ENCODE results near the gene RCSD1.
A peak's percentile ranks its signal among the peaks of the same experiment; 100 is the strongest.

Gene RCSD1

DNA sequence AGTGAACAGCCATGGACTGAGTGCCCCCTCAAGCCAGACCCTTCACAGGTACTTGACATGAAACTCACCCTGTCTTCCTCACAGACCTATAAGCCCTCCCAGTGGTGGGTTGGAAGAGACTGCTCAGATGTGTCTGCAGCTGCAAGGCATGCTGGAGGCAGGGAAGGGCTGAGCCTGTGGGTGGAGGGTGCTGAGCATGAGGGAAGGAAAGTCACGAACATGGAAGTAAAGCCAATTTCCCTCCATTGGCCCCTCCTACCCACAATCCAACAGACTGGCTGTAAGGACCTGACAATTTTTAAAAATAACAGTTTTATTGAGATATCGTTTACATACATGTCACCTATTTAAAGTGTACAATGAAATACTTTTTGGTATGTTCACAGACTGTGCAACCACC lies 44.1 kb downstream of the RCSD1 start:
- H4K91ac ChIP-seq (ENCODE audit: low read depth, low read length): no peak overlapping the region
- H3K4ac ChIP-seq (ENCODE audit: low read depth, low read length): no peak overlapping the region
- no peak overlapping the region for H2BK5ac ChIP-seq (ENCODE audit: low read depth, low read length, poor library complexity)
- no peak overlapping the region for H3K18ac ChIP-seq (ENCODE audit: low read length)
- no peak overlapping the region for H3K27ac ChIP-seq (ENCODE audit: low read depth, low read length)
- H3K79me1 ChIP-seq (ENCODE audit: low read length): peaks cover 12% of the 10 kb centered on the region
- H3K14ac ChIP-seq (ENCODE audit: low read length): no peak overlapping the region
- no peak overlapping the region for H2AK5ac ChIP-seq (ENCODE audit: low read length)
- H4K12ac ChIP-seq (ENCODE audit: low read depth, low read length): no peak overlapping the region
- peaks cover 17 to 26% of the 10 kb centered on the region in 2 experiments for H3K4me1 ChIP-seq (ENCODE audit: control insufficient read depth in 1 of 2, insufficient read depth in 2 of 2, low read length in 2 of 2)
- no peak overlapping the region for H3K9ac ChIP-seq (ENCODE audit: low read length)
- H3K4me2 ChIP-seq (ENCODE audit: low read length): no peak overlapping the region
- no peak overlapping the region for H2BK12ac ChIP-seq (ENCODE audit: low read length)
- no peak for DNase-seq
- no peak overlapping the region for H2BK120ac ChIP-seq (ENCODE audit: insufficient read depth, low read length, poor library complexity)
- H3K79me2 ChIP-seq (ENCODE audit: control insufficient read depth, insufficient read depth, low read length, poor library complexity): no peaks in the 10 kb centered on the region
- H2AFZ ChIP-seq (ENCODE audit: insufficient read depth, low read length, poor library complexity): no peak overlapping the region
- no peaks in the 10 kb centered on the region for H3K27me3 ChIP-seq (ENCODE audit: insufficient read depth, low read length)
- no CpG with 5 or more reads among the region's 2 CpGs for WGBS (ENCODE audit: extremely low coverage, insufficient coverage, insufficient read length)
- no peaks in the 10 kb centered on the region for H3K9me3 ChIP-seq (ENCODE audit: insufficient read depth, low read depth, low read length)
- no peak overlapping the region for H3K4me3 ChIP-seq (ENCODE audit: low read depth, low read length)
- H3K23ac ChIP-seq (ENCODE audit: low read length): no peak overlapping the region
- no peaks in the 10 kb centered on the region for H3K36me3 ChIP-seq (ENCODE audit: control insufficient read depth in 1 of 2, insufficient read depth in 2 of 2, low read length in 2 of 2)
- H4K8ac ChIP-seq (ENCODE audit: low read depth, low read length): no peak overlapping the region

DNA sequence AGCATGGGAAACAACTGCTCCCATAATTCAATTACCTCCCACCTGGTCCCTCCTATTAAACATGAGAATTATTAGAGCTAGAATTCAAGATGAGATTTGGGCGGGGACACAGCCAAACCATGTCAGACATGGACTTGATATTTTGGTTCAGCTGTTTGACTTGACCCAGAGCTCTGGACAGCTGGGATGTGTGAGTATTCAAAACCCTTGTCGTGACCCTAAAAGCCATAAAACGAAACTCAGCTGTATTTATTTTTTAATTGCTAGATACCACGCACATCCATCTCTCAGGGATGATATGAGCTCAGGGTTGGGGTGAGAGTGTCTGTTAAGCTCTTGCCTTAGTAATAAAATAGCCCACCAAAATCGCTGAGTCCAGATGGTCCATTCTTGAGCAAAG lies 45.4 kb downstream of the RCSD1 start:
- no CpG with 5 or more reads among the region's 5 CpGs for WGBS (ENCODE audit: extremely low coverage, insufficient coverage, insufficient read length)
- Histone ChIP-seq H2AK5ac (ENCODE audit: low read length) (no peak overlapping the region), H3K9me3 (ENCODE audit: insufficient read depth, low read depth, low read length) (no peaks in the 10 kb centered on the region), H2BK5ac (ENCODE audit: low read depth, low read length, poor library complexity) (no peak overlapping the region), H3K27me3 (ENCODE audit: insufficient read depth, low read length) (no peaks in the 10 kb centered on the region), H2BK120ac (ENCODE audit: insufficient read depth, low read length, poor library complexity) (no peak overlapping the region), H3K79me1 (ENCODE audit: low read length) (peaks cover 14% of the 10 kb centered on the region), H3K14ac (ENCODE audit: low read length) (no peak overlapping the region), H4K12ac (ENCODE audit: low read depth, low read length) (no peak overlapping the region), H3K23ac (ENCODE audit: low read length) (no peak overlapping the region), H3K9ac (ENCODE audit: low read length) (no peak overlapping the region), H3K4ac (ENCODE audit: low read depth, low read length) (no peak overlapping the region), H3K18ac (ENCODE audit: low read length) (no peak overlapping the region), H3K4me3 (ENCODE audit: low read depth, low read length) (no peak overlapping the region), H3K27ac (ENCODE audit: low read depth, low read length) (no peak overlapping the region), H3K36me3 (ENCODE audit: control insufficient read depth in 1 of 2, insufficient read depth in 2 of 2, low read length in 2 of 2) (no peaks in the 10 kb centered on the region), H3K79me2 (ENCODE audit: control insufficient read depth, insufficient read depth, low read length, poor library complexity) (no peaks in the 10 kb centered on the region), H2BK12ac (ENCODE audit: low read length) (no peak overlapping the region), H2AFZ (ENCODE audit: insufficient read depth, low read length, poor library complexity) (no peak overlapping the region), H4K8ac (ENCODE audit: low read depth, low read length) (no peak overlapping the region), H3K4me2 (ENCODE audit: low read length) (no peak overlapping the region), H3K4me1 (ENCODE audit: control insufficient read depth in 1 of 2, insufficient read depth in 2 of 2, low read length in 2 of 2) (peaks cover 17 to 25% of the 10 kb centered on the region in 2 experiments), H4K91ac (ENCODE audit: low read depth, low read length) (no peak overlapping the region)
- no peak for DNase-seq

DNA sequence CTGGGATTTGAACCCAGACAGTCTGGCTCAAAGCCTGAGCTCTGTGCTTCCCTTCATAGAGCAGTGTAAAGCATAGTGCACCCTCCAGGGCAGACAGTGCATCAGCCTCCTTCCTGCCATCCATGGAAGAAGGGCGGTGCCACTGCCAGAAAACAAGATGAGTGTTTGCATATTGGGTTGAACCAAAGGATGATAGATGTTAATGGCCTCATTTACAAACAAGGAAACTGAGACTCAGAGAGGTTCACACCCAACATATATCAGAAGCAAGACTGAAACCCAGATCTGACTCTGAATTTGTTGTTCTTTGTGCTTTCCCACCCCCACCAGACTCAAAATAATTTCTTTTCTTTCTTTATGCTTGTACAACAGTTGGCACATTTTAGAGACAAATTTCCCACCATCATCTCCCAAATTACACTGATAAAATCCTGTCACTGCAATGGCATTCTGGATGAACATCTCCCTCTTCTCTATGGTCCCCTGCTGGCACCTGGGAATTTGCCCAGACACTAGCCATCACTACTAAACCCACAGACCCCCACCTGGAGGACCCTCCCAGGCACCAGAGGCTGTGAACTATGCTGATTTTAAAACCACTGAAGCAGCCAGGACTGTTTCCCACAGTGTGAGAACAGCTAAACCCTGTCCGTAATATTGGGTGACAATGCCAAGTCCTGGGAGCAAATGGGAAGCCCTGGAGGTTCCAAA lies 46.3 kb downstream of the RCSD1 start:
- H3K4me2 ChIP-seq (ENCODE audit: low read length): no peak overlapping the region
- peaks cover 19% of the 10 kb centered on the region for H3K79me1 ChIP-seq (ENCODE audit: low read length)
- H3K79me2 ChIP-seq (ENCODE audit: control insufficient read depth, insufficient read depth, low read length, poor library complexity): no peaks in the 10 kb centered on the region
- no peaks in the 10 kb centered on the region for H3K27me3 ChIP-seq (ENCODE audit: insufficient read depth, low read length)
- no peak overlapping the region for H4K12ac ChIP-seq (ENCODE audit: low read depth, low read length)
- WGBS (ENCODE audit: extremely low coverage, insufficient coverage, insufficient read length): no CpG with 5 or more reads among the region's 2 CpGs
- DNase-seq: no peak
- H3K4ac ChIP-seq (ENCODE audit: low read depth, low read length): no peak overlapping the region
- peak overlapping the region; percentile 53 for H2BK12ac ChIP-seq (ENCODE audit: low read length)
- peak overlapping the region; percentile 30 for H2BK120ac ChIP-seq (ENCODE audit: insufficient read depth, low read length, poor library complexity)
- no peak overlapping the region for H3K14ac ChIP-seq (ENCODE audit: low read length)
- H2AK5ac ChIP-seq (ENCODE audit: low read length): no peak overlapping the region
- no peak overlapping the region for H2AFZ ChIP-seq (ENCODE audit: insufficient read depth, low read length, poor library complexity)
- no peaks in the 10 kb centered on the region for H3K36me3 ChIP-seq (ENCODE audit: control insufficient read depth in 1 of 2, insufficient read depth in 2 of 2, low read length in 2 of 2)
- H4K91ac ChIP-seq (ENCODE audit: low read depth, low read length): peak overlapping the region; percentile 52
- no peak overlapping the region for H3K9ac ChIP-seq (ENCODE audit: low read length)
- H3K9me3 ChIP-seq (ENCODE audit: insufficient read depth, low read depth, low read length): no peaks in the 10 kb centered on the region
- H3K4me1 ChIP-seq (ENCODE audit: control insufficient read depth in 1 of 2, insufficient read depth in 2 of 2, low read length in 2 of 2): peaks cover 20 to 25% of the 10 kb centered on the region in 2 experiments
- no peak overlapping the region for H2BK5ac ChIP-seq (ENCODE audit: low read depth, low read length, poor library complexity)
- H3K18ac ChIP-seq (ENCODE audit: low read length): no peak overlapping the region
- no peak overlapping the region for H3K23ac ChIP-seq (ENCODE audit: low read length)
- H3K4me3 ChIP-seq (ENCODE audit: low read depth, low read length): no peak overlapping the region
- no peak overlapping the region for H4K8ac ChIP-seq (ENCODE audit: low read depth, low read length)
- H3K27ac ChIP-seq (ENCODE audit: low read depth, low read length): no peak overlapping the region

DNA sequence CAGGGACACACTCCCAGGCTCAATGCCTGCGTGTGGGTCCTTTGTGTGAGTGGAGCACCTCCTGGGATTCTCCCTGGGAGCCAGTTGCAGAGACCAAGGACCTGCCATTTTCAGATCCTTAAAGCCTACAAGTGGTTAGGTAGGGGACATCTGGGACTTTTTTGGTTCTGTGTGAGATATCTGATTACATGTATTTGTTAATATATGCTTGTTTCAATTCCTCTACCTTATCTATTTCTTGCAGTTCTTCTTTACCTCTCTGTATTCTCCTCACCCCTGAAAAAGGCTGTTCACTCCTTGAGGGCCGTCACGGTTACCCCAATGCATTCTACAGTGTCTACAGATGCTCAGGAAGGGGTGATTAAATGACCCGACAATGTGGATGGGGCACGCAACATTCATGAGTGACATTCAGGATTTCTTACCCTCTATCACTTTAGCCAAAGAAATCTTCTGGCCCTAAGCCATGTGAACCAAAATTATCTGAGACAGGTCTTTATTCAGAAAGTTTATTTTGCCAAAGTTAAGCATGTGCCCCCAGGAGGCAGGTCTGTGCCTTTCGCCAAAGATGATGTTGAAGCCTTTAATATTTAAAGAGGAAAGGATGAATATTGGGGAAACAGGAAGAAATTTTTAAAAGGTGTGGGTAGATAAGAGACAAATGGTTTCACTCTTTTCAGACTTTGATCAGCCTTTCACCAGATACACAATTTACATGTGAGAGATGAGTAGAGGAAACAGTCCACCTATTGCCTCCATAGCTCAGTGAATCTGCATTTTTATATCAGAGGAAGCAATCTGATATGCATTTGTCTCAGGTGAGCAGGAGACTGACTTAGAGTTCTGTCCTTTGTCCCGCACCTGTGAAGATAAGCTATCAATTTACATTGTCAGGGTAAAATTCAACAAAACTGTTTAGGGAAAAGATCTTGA lies 47.1 kb downstream of the RCSD1 start:
- Histone ChIP-seq H4K8ac (ENCODE audit: low read depth, low read length) (no peak overlapping the region), H3K27me3 (ENCODE audit: insufficient read depth, low read length) (no peaks in the 10 kb centered on the region)

More for the DNA sequence above, 47.1 kb downstream of the RCSD1 start:
- Histone ChIP-seq H2AFZ (ENCODE audit: insufficient read depth, low read length, poor library complexity) (no peak overlapping the region), H3K79me1 (ENCODE audit: low read length) (peaks cover 26% of the 10 kb centered on the region), H4K91ac (ENCODE audit: low read depth, low read length) (peak overlapping the region; percentile 52), H3K4me3 (ENCODE audit: low read depth, low read length) (no peak overlapping the region), H4K12ac (ENCODE audit: low read depth, low read length) (no peak overlapping the region), H3K4ac (ENCODE audit: low read depth, low read length) (no peak overlapping the region), H3K14ac (ENCODE audit: low read length) (no peak overlapping the region), H3K18ac (ENCODE audit: low read length) (no peak overlapping the region), H2BK120ac (ENCODE audit: insufficient read depth, low read length, poor library complexity) (peak overlapping the region; percentile 30), H2BK12ac (ENCODE audit: low read length) (peak overlapping the region; percentile 53), H2BK5ac (ENCODE audit: low read depth, low read length, poor library complexity) (no peak overlapping the region), H3K79me2 (ENCODE audit: control insufficient read depth, insufficient read depth, low read length, poor library complexity) (no peaks in the 10 kb centered on the region), H3K23ac (ENCODE audit: low read length) (no peak overlapping the region), H3K27ac (ENCODE audit: low read depth, low read length) (no peak overlapping the region), H3K36me3 (ENCODE audit: control insufficient read depth in 1 of 2, insufficient read depth in 2 of 2, low read length in 2 of 2) (no peaks in the 10 kb centered on the region), H3K9me3 (ENCODE audit: insufficient read depth, low read depth, low read length) (no peaks in the 10 kb centered on the region), H3K4me2 (ENCODE audit: low read length) (no peak overlapping the region), H3K4me1 (ENCODE audit: control insufficient read depth in 1 of 2, insufficient read depth in 2 of 2, low read length in 2 of 2) (peaks cover 24 to 26% of the 10 kb centered on the region in 2 experiments), H3K9ac (ENCODE audit: low read length) (no peak overlapping the region), H2AK5ac (ENCODE audit: low read length) (no peak overlapping the region)
- no CpG with 5 or more reads among the region's 7 CpGs for whole genome bisulfite sequencing (ENCODE audit: extremely low coverage, insufficient coverage, insufficient read length)
- DNase-seq: no peak

Measured in trophoblast cell (in vitro differentiated cells and primary cell).